Measurements from ENCODE around the gene ABCC8.

Gene ABCC8

GRCh38 chr11:17505146-17505545 lies 28.5 kb upstream of the ABCC8 start:
- DNase-seq: no peak

DNA sequence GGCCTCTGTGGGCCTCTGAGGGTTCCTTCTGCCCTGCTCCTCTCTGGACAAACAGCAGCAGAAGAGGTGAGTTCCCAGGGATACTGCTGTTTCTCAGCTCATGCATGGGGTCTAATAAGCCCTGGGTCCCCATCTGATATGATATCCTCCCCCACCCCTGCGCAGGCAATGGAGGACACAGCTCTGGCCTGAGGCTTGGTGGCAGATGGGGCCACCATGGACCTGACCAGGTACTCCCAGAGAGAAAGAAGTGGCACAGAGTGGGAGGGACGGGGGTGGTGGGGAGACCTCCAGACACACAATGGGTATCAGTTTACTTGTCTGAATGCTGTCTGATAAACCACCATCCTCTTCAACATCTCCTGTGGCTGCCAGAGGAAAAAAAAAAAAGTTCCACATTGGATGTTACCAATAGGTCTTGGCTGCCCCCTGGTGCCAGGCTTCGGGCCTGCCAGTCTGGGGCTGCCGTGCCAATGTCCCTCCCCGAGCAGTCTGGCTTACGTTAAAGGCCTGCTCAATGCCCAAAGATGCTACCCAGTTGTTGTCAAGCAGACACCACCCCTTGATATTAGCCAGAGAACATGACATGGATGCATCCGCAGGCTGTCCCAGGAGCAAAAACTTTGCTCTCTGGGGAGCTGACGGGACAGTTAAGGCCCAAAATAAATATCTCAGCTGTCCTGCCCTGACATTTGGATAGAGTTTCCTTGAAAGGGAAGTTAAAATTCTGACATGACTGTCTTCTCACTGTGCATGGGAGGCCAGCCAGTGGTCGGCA lies 27.9 kb upstream of the ABCC8 start:
- peak; percentile 82 for DNase-seq

GRCh38 chr11:17502630-17503029 lies 26.0 kb upstream of the ABCC8 start:
- DNase-seq: no peak

- DNase-seq: no peak
Measured at GRCh38 chr11:17500673-17501072, 24.0 kb upstream of the ABCC8 start.

GRCh38 chr11:17498475-17498874 lies 21.8 kb upstream of the ABCC8 start:
- no peak for DNase-seq

GRCh38 chr11:17498058-17498457 lies 21.4 kb upstream of the ABCC8 start:
- no peak for DNase-seq

GRCh38 chr11:17496406-17496805 lies 19.8 kb upstream of the ABCC8 start:
- no peak for DNase-seq

GRCh38 chr11:17494019-17494418 lies 17.4 kb upstream of the ABCC8 start:
- DNase-seq: no peak

GRCh38 chr11:17490938-17491337 lies 14.3 kb upstream of the ABCC8 start:
- DNase-seq: no peak

DNA sequence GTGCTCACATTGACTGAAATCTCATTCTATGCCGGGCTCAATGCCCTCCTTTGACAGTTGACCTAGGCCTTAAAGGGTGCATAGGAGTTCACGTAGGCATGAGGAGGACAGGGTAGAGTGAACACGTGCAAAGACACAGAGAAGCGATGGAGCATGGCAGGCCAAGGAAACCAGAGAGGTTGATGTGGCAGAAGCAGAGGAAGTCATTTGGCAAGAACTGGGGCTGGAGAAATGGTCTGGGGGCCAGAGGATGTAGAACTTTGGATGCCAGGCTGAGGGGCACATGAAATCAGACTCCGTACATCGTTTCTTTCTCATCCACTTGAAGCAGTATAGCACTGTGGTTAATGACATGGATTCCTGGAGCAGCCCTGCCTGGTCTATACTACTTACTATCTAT lies 13.6 kb upstream of the ABCC8 start:
- no peak for DNase-seq

DNA sequence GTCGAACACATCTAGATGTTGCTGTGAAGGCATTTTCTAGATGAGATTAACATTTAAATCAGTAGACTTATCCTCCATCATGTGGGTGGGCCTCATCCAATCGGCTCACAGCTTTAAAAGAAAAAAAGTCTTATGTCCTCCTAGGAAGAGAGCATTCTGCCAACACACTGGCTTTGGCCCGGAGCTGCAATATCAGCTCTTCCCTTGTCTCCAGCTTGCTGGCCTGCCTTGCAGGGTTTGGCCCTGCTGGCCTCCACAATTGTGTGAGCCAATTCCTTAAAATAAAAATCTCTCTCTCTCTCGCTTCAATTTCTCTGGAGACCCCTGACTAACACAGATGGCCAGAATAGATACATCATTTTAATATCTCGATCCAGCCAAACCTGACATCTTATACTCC lies 13.1 kb upstream of the ABCC8 start:
- DNase-seq: no peak

DNA sequence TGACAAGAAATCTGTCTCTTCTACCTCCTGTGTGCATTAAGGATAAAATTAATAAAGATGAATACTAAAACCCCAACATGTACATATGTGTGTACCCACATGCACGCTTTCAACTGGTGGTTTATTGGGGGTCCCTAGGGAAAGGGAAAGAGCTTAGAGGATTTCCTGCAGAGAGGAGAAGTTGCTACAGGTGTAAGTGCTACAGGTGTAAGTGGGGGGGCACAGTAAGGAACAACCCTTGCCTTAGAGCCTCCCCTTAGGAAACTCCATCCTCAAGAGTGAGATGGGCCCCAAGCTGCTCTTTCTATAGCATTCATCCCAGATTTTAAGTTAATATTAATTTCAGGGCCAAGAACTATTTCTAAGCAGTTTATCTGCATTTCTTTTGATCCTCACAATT lies 11.9 kb upstream of the ABCC8 start:
- DNase-seq: no peak

DNA sequence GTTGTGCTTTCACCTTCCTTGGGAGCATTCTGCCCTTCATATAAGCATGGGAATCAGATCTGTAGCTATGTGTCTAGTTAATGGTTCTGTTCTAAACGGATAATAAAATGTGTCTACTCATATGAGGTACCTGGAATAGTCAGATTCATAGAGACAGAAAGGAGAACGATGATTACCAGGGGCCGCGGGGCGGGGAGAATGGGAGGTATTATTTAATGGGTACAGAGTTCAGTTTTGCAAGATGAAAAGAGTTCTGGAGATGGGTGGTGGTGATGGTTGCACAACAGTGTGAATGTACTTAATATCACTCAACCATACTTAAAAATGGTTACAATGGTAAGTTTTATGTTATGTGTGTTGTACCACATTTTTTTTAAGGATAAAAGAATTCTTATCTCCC lies 10.0 kb upstream of the ABCC8 start:
- DNase-seq: no peak

DNA sequence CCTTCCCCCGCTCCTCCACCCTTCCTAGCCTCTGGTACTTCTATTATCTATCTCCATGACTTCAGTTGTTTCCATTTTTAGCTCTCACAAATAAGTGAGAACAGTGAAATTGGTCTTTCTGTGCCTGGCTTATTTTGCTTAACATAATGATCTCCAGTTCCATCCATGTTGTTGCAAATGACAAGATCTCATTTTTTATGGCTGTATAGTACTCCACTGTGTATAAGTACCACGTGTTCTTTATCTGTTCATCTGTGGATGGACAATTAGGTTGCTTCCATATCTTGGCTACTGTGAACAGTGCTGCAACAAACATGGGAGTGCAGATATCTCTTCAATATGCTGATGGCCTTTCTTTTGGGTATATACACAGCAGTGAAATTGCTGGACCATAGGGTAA lies 6.9 kb upstream of the ABCC8 start:
- no peak for DNase-seq

DNA sequence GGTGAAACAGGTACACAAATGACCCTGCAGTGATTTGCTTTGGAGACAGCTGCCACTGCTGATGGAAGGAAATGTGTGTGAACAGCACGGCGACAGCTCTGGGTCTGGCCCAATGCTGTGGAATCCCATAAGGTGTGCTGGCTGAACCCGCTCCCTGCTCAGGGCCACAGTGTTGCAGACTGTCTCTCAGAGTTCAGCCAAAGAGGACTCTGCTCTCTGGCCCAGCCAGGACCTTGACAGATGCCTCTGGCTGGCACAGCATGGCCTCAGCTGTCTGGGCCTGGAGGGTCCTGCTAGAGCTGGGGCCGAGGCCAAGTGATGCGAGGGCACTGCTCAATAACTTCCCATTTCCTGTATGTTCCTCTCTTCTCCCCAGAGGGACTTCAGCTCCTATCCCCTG lies 5.3 kb upstream of the ABCC8 start:
- DNase-seq: no peak

DNA sequence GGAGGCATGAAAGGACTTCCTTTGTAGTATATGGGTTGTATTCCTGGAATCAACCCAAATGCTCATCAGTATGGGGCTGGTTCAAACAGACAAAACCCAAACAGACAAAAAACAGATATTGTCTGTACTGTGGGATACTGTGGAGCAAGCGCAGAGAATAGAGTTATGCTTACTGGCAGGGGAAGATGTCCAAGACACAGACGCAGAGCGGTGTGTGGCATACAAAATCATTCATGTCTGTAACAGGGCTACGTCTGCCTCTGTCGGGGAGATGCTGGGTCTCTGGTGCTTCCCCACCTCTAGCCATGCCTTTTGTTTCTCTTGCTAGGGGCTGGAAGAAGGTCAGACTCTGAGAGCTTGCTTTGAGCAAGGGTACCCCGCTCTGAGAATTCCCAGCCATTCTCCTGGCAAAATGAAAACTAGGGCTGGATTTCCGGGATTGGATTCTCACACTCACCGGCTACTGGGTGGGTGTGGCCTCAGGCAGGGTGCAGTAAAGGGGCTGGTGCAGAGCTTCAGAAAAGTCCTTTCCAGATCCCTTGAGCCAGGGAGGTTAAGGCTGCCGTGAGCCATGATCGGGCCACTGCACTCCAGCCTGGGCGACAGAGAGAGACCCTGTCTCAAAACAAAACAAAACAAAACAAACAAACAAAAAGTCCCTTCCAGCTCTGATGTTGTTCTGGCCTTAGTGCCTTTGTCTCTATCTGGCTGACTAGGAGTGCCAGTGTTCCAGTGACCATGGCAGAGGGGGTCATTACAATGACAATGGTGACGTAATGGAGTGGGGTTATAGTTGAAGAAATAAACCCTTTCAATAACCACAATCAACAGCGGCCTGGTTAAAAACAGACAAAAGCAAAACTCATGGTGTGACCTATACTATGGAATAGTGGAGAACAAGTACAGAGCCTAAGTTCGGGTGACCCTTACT lies 2.9 kb upstream of the ABCC8 start:
- DNase-seq: peak; percentile 91

DNA sequence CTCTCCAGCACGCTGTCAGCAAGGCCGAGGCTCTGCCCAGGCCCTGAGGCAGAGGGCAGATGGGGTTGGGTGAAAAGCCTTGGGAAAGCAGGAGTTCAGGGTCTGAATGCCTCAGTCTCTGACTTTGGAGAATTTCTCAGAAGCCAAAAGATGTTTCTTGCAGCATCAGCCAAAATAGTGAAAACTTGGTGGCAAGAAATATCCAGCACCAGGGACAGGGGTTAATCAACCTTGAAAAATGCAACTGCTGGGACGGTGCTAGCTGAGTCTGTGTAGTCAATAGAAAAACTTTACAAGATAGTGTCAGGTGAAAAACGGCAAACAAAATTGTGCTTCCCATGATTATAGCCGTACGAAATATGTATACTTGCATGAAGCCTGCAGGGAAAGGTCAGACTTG lies 1.4 kb upstream of the ABCC8 start:
- no peak for DNase-seq

GRCh38 chr11:17477361-17477760 lies 716 bp upstream of the ABCC8 start:
- no peak for DNase-seq

- DNase-seq: no peak
Measured at GRCh38 chr11:17477084-17477333, 364 bp upstream of the ABCC8 start.

DNA sequence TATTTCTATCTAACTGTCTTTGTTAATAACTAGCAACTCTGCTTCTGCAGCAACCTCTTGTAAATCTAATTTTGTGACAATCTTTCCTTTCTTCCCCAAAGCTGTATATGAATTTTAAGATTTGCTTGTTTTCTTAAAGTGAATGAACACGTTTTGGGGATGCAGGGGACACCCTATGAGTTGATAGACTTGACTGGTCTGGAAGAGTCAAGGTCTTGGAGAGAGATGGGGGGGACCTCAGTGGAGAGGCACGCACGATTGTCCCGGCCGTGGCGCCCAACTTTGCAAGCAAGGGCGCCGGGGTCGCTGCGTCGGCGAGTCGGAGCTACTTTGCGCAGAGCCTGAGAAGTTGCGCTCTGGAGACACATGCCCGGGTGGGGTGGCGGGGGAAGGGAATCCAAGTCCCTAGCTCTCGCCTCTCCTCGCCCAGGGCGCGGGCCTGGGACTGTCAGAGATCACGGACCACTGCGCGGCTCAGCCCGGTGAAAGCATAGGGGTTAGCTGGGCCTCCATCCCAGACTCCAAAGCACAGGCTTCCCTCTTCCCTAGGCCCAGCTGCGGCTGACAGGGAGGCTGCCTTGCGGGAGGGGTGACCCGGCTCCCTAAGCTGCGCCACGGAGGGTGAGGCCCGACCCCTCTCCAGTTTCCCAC lies 854 bp downstream of the ABCC8 start:
- no peak for DNase-seq

DNA sequence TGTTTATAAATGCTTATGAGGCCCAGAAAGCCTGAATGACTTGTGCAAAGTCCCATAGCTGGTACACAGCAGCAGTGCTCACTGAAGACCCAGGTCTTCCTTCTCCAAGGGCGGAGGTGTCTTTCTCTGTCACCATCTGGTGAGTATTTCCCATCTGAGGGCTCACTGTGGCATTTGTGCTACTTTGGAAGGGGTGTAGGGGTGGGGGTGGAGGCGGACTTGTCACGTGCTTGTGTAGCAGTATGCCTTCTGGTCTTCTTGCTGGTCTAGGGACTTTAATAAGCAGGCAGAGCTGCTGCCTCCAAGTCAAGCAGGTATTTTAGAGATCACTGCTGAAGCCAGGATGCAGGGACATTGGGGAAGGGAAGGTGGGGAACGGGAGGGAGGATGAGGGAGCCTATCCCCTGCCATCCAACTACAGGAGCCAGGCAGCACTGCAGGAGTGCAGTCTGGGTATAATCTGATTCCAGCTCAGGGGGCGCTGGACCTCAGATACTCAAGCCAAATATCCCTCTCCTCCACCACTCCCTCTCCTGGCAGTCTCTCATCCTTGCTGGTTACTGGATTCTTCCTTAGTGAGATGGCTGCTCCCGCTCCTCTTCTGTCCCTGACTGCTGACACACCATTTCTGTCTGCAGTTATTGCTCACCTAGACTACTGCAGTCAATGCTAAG lies 3.4 kb downstream of the ABCC8 start:
- DNase-seq: peak; percentile 47

DNA sequence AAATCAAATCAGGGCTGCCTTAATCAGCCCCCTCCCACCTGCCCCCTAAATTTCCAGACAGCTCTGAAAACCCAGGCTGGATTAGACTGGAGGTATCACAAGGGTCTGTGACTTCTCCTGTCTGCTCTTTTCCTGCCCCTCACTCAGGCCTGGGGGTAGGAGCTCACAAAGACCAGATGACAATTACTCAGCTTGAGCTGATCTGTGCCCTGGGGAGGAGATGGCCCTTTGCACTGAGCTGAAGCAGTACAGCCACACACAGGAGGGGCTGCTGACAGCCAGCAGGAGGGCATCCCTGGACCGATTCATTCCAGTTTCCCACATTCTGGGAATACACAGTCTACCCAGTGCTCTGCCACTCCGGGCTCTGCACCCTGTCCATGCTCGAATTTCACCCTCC lies 4.2 kb downstream of the ABCC8 start:
- peak; percentile 29 for DNase-seq

GRCh38 chr11:17471501-17471900 lies 5.1 kb downstream of the ABCC8 start:
- DNase-seq: no peak
